HG02852 (cell line): ENCODE results near the gene DOK6.
"Not testable (repeated sequence)": the region's sequence is repeated elsewhere in the genome, so short reads cannot be mapped to it uniquely, and the experiment has no call there.

Experiments
- ATAC-seq: cut with Tn5 transposase; IDR thresholded peaks from one replicate; pipeline ENCODE4 v1.9.1; 2021; ENCODE audit warnings: mild to moderate bottlenecking, moderate library complexity; ENCODE audit not compliant: unreplicated experiment

The DOK6 gene

DNA sequence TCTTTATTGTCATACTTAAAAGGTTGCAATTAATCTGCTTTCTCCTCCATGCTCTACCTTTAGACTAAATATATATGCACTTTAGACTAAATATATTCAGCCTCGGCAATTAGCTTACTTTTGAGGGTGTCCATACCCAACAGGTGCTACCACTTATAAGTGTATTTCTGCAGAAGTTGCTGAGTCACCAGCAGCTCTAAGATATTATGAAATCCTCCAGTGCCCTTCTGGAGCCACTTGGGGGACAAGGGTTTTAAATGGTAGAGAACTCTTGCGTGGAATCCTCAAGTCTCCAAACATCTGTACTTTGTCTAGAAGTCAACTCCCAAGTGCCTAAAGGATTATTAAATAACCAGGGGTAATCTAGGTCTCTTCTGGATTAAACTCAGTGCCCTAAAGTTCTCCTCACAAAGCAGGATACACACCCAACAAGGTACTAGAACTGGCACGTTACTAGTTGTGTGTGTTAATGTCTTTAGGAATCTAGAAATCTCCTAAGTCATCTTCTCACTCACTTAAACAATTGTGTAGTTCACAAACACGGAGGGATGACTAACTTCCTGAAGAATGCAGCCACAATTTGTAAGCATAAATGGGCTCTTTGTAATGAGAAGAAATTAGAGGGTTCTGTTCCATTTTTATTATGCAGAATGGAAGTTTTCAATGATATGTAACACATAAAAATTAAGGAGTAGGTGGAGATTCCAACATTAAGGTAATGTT, 387.3 kb downstream of the DOK6 start:
- ATAC-seq, result no peak

DNA sequence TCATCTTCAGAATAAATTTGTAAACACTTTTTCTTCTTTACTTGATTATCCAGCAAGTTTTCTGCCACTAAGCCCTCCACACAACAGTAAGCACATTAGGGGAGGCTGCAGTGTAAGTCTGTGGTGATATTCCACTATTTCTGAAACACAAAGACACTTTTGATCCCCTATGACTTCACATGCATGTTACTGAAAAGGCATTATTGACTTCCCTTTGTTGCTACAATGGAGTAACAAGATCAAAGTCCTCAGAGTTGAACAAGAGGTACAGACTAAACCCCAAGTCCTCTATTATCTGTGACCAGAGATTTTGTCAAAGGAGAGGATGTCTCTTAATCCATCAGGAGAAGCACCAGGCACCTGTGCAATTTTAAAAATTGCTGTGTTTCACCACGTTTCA, 389.1 kb downstream of the DOK6 start:
- ATAC-seq, result no peak

DNA sequence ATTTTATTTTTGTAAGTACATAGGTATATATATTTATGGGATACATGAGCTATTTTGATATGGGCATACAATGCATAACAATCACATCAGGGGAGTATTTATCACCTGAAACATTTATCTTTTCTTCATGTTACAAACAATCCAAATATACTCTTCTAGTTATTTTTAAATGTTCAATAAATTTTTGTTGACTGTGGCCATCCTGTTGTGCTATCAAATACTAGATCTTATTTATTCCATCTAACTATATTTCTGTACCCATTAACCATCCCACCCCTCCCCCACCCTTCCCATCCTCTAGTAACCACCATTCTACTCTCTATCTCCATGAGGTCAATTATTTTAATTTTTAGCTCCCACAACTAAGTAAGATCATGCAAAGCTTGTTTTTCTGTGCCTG, 390.0 kb downstream of the DOK6 start:
- no peak for ATAC-seq

DNA sequence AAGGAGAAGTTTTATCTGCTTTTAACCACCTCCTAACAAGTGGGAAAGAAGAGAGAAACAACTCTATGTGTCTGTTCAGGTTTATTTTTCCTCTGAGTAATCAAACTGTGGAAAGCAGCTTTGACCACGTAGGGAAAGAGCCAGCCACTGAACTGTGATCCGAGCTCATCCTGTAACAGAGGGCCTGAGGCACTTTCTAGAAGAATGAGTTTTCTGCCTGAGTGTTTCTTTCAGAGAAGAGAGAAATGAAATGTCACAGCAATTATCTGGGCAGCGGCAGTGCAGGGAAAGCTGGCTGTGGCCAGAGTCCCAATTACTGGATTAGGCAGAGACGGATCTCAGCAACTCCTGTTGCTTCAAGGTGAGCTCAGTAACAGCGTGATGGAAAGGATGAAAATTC, 395.1 kb downstream of the DOK6 start:
- ATAC-seq, result no peak

DNA sequence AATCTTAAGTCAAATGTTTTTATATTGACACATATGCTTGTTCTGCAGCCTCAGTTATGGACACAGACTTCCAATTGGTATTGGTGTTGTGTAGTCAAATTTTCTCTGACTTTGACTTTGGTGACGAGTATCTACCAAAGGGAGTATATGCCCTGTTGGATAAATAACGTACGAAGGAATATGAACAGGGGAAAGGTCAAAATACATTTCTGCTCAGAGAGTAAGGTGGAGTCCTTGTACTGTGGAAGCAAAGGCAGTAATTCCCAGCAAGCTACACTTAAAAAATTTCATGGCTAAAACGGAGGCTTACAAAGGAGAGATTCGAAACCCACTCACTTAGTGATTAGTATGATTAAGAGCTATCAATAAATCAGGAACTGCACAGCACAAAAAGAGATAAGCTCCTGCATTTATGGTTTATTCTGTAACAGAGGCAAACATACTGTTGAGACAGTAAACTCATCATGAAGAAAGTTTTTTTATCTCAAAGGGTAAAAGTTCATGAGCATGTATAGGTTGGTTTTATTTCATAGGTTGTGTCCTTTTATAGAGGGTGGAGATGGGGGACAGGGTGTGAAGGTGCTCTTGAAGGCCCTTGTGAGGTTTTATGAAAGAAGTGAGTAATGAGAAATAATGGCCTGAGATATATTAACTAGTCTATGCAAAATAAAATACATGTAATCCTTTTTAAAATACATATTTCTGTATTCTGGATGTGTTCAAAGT, 404.3 kb downstream of the DOK6 start:
- ATAC-seq, result no peak

DNA sequence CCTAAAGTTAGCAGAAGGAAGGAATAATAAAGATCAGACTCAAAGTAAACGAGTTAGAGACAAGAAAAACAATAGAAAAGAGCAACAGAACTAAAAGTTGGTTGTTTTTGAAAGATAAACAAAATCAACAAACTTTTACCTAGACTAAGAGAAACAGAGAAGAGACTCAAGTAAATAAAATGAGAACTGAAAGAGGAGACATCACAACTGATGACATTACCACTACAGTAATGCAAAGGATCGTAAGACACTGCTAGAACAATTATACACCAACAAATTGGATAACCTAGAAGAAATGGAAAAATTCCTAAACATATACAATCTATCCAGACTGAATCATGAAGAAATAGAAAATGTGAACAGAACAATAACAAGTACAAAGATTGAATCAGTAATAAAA, 407.7 kb downstream of the DOK6 start:
- ATAC-seq, result no peak

DNA sequence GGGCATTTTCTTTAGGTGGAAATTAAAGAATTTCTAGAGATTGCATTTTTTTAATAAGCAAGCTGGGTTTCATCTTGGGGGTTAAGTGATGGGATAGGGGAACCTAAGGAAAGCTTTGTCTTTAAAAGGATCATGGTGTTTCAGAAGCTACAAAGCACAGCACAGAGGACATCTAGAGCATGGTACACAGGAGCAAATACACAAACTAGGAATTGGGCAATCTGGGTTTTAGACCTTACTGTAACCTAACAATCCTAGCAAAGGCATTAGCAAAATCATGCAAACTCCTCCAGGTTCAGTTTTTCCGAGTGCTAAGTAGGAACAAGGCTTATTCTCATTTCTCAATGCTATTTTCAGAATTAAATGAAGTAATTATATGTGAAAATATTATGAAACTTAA, 412.9 kb downstream of the DOK6 start:
- no peak for ATAC-seq

DNA sequence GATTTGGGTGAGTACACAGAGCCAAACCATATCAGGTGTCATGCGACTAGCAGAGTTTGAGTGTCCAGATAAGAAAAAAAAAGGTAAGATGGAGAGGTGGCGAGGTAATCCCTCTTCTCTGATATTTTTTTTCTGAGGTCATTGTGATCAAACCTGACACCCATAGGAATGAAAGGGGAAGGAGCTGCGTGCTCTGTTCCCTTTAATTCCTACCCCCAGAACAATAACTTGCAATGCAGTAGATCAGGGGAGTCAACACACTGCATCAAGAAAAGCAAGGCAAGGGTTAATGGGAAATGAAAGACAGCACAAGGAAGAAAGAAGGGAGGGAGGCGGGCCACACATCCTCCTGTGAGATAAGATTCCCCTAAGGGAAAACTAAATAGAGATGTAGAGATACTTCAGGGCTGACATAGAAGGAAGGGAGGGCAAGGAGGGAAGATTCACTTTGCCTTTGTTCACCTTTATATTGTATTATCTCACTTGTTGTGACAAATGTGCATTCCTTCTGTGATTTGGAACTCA, 414.2 kb downstream of the DOK6 start:
- ATAC-seq, result no peak

DNA sequence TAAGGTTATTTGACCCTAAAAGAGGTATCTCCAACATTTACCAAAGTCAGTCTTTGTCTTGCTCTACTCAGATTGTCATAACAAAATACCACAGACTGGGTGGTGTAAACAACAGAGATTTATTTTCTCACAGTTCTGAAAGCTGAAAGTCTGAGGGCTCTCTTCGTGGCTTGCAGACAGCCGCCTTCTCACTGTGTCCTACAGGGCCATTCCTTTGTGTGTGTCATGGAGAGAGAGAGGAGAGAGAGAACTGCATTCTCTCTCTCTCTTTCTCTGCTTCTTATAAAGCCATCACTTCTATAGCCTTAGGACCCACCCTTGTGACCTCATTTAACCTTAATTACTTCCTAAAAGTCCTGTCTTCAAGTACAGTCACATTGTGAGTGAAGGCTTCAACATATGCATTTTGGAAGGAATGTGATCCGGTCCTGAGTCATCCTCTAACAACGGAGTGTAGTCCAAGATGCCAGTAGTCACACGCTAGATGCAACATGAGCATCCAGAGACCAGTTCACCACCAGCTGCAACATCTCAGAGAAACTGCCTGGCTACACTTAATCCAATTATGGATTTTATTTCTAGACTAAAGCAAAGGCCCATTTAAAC, 416.8 kb downstream of the DOK6 start:
- ATAC-seq, result no peak

DNA sequence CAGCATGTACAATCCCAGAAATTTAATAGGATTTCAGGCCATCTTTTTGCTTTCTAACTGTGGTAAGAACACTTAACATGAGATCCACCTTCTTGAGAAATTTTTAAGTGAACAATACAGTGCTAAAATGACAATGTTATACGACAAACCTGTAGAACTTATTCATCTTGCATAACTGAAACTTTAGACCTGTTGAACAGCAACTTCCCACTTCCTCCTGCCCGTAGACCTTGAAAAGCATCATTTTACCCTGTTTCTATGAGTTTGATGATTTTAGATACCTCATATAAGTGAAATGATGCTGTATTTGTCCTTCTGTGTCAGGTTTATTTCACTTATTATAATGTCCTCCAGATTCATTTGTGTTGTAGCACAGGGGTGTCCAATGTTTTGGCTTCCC, 418.8 kb downstream of the DOK6 start:
- ATAC-seq, result no peak

DNA sequence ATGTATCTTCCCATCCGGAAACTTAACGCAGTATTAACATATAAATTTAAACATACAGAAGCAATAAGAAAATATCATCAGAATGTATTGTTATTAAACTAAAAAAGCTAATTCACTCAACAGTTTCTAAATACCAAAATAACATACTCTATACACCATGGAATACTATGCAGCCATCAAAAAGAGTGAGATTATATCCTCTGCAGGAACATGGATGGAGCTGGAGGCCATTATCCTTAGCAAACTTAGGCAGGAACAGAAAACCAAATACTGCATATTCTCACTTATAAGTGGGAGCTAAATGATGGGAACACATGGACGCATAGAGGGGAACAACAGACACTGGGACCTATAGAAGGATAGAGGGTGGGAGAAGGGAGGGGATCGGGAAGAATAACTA, 419.9 kb downstream of the DOK6 start:
- ATAC-seq, result no peak

DNA sequence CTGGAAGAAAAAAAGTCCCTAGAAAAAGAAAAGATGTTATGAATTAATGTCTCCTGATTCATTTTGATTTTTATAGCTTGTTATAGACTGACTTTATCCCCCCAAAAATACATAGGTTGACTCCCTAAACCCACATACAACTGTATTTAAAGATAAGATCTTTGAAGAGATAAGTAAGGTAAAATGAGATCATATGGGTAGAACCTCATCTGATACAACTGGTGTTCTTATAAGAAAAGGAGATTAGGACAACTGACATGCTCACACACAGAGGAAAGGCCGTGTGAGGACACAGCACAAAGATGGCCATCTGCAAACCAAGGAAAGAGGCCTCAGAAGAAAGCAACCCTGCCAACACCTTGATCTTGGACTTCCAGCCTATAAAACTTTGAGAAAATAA, 429.5 kb downstream of the DOK6 start:
- ATAC-seq, result no peak

DNA sequence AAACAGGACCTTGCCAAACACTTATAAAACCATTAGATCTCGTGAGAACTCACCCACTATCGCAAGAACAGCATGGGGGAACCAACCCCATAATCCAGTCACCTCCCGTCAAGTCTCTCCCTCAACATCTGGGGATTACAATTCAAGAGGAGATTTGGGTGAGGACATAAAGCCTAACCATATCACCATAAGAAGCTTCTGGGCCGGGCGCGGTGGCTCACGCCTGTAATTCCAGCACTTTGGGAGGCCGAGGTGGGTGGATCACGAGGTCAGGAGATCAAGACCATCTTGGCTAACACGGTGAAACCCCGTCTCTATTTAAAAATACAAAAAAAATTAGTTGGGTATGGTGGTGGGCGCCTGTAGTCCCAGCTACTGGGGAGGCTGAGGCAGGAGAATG, 434.3 kb downstream of the DOK6 start:
- ATAC-seq, result not testable (repeated sequence)

DNA sequence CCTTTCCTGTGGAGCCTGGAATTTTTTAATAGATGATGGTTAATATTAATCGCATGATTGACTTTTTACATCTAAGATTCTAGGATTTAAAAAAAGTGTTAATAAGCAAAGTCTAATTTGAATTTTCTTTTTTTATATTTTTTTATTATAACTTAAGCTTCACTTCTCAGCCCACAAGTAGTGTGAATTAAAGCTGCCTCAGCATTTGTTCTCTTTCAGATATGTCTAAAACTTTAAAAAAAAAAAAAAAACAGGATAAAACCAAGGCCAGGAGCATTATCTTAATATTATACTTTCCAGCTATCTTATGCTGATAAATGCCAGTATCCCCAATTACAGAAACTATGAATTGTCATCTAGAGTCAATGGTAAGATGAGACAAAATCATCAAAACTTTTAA, 437.3 kb downstream of the DOK6 start:
- no peak for ATAC-seq

DNA sequence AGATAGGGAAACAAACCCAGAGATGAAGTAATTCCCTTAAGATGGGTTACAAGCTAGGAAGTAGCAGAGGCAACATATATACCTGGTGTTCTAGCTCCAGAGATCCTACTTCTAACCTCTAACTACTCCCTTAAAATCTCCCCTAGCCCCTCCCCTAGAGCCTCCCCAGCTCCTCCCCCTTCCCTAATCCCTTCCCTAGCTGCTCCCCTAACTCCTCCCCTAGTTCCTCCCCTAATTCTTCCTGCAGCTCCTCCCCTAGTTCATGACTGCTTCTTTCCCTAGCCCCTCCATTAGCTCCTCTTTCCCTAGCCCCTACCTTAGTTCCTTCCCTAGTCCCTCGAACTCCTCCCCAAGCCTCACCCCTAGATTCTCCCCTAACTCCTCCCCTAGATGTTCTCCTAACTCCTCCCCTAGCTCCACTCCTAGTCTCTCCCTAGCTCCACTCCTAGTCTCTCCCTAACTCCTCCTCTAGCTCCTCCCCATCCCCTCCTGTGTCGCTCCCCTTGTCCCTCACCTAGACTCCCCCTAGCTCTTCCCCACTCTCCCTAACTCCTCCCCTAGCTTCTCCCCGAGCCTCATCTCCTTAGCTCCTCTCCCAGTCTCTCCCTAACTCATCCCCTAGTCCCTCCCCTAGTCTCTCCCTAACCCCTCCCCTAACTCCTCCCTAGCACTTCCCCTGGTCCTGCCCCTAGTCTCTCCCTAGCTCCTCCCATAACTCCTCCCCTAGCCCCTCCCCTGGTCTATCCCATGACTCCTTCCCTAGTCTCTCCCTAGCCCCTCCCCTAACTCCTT, 438.1 kb downstream of the DOK6 start:
- ATAC-seq, result no peak

DNA sequence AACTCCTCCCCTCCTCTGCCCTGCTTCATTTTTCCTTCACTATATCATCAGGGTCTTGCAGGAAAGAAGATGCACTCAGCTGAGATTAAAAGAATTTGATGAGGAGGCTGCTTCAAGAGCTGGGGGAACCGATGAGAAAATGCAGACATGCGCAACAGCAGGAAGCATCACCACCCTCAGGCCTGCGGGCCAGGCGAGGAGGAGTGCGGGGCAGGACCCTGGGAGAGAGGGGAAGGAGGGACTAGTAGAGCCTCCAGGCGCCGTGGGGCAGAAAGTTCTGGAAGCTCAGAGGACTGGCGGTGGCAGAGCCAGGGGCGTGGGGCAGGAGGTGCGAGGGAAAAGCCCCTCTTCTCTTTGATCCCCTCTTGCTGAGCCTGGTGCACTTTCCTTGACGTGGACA, 438.8 kb downstream of the DOK6 start:
- no peak for ATAC-seq

DNA sequence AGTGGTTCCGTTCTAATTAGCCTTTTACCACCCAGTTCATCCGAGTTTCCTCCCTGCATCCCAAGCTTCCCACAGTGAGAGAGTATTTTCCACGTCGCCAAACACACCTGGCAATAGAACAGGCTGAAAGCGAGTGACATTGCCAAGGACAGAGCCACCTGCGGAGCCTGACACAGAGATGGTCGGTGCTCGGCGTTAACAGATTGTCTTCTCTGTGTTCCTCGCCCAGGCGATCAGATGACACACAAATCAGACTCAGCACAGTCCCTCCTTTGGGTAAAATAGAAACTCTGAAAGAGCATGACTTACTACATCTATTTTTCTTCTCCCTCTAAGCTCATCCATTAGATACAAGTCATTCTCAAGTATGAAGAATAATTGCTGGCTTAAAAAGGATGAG, 439.3 kb downstream of the DOK6 start:
- ATAC-seq, result no peak

DNA sequence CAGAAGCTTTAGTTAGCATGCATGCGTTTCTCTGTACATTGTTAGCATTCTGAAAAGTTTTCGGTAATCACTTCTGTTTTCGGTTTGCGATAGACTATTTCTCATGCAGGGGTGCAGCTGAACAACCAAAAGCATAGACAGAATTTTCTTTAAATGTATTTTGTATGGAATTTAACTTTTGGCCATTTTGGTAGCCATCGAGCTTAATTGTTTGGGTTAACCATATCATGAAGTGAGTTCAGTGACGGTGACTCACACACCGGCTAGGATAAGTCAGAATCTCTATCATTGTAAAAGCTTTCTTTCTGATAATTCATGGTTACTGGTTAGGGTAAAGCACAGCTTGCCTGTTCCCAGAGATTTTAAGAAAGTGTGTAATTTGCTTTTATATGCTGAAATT, 439.8 kb downstream of the DOK6 start:
- ATAC-seq, result no peak

DNA sequence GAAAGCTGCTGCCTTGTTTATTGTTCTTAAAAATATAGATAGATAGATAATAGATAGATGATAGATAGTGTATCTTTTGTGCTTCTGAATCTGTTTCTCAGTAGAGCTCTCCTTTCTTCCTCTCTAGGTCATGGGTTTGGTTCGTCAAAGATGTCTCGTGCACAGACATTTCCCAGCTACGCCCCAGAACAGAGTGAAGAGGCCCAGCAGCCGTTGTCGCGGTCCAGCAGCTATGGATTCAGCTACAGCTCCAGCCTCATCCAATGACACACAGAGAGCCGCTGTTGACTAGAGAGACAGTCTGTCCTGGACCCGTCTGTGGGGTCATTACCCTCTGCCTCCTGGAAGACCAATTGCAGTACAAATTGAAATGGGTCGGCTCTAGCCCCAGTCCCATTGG, 440.4 kb downstream of the DOK6 start:
- no peak for ATAC-seq

DNA sequence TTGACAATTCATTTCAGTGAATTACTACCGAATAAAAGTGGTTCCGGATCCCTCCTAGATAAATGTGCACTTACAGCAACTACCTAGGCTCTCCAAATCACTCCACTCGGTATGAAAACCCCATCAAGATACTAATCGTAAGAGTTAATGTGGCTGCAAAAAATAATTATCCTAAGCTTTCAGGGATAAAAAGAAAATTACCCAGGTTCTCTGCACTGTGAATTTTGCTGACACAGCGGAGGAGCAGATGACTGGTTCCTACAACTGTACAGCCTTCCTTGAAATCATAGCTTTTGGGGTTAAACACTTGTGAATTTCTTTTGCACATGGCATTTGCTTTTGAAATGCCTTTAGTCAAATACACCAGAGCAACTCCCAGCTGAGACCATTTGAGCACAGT, 442.3 kb downstream of the DOK6 start:
- ATAC-seq, result no peak

DNA sequence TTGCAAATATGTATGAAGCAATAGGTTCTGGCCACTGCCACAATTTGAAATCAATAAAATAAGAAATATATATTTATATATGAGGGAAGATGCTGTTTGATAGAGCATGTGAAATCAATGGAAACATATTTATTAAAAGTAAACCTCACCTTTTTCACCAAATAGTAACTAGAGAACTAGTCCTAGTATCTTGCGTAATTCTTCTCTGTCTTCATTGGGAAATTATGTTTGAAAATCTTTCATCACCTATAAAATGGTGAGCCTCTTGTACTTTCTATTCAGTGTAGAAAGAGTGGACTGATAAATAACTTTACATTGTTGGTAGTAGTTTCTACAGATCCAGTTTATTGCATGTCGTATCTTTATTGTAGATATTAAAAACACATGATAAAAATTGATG, 444.0 kb downstream of the DOK6 start:
- no peak for ATAC-seq
